ENCODE data around the gene AATK. TPM values are rescaled to one million over a fixed set of nuclear protein-coding genes. Genes with fewer than 3 reads are reported as not detected.

AATK gene
- total and polyA plus RNA-seq, 8 donors: 13.3 to 48.5 (median 19.4) TPM

- Histone ChIP-seq H3K27me3 (peaks cover 0 to 18% of the 10 kb centered on the region in 2 donors), H3K4me1 (peaks cover 0 to 32% of the 10 kb centered on the region in 2 donors), H3K36me3 (no peaks in the 10 kb centered on the region), H3K9me3 (no peaks in the 10 kb centered on the region), H3K4me3 (peak overlapping the region; percentile 22 to 58), H3K27ac (peak overlapping the region; percentile 19 to 79)
- no peak for ATAC-seq
- no peak for TF ChIP-seq CTCF (IDR thresholded peaks at IDR 0.05)
- DNase-seq: peak in 1 of 4 donors; percentile 76
- intact Hi-C loops (cut with DNase I): no loop called here
Observed at GRCh38 chr17:81159611-81160265, 6.3 kb downstream of the AATK start.

GRCh38 chr17:81158688-81159590 is 7.1 kb downstream of the AATK start:
- intact Hi-C loops (cut with DNase I): no loop called here
- H3K4me3 ChIP-seq: peak overlapping the region in 1 of 2 donors; percentile 58

GRCh38 chr17:81157848-81158687 is 8.0 kb downstream of the AATK start:
- Histone ChIP-seq H3K9me3 (no peaks in the 10 kb centered on the region), H3K27me3 (peaks cover 0 to 2% of the 10 kb centered on the region in 2 donors), H3K36me3 (no peaks in the 10 kb centered on the region), H3K27ac (no peak overlapping the region), H3K4me3 (no peak overlapping the region), H3K4me1 (peaks cover 0 to 47% of the 10 kb centered on the region in 2 donors)
- TF ChIP-seq CTCF (IDR thresholded peaks at IDR 0.05): no peak
- ATAC-seq: no peak
- peak in 1 of 4 donors; percentile 57 for DNase-seq
- intact Hi-C loops (cut with DNase I): no loop called here

More at GRCh38 chr17:81158688-81159590, 7.1 kb downstream of the AATK start:
- Histone ChIP-seq H3K4me1 (peaks cover 0 to 38% of the 10 kb centered on the region in 2 donors), H3K27ac (no peak overlapping the region), H3K9me3 (no peaks in the 10 kb centered on the region), H3K27me3 (peaks cover 0 to 10% of the 10 kb centered on the region in 2 donors), H3K36me3 (no peaks in the 10 kb centered on the region)
- TF ChIP-seq CTCF (IDR thresholded peaks at IDR 0.05): no peak
- ATAC-seq (no peak), DNase-seq (peak in 1 of 4 donors; percentile 66)

GRCh38 chr17:81156866-81157805 is 8.9 kb downstream of the AATK start:
- intact Hi-C loops (cut with DNase I): no loop called here
- H3K27ac ChIP-seq: no peak overlapping the region
- ATAC-seq: no peak
- H3K36me3 ChIP-seq: no peaks in the 10 kb centered on the region
- no peak overlapping the region for H3K4me3 ChIP-seq
- peak in 1 of 4 donors; percentile 73 for DNase-seq
- H3K4me1 ChIP-seq: peaks cover 0 to 55% of the 10 kb centered on the region in 2 donors
- H3K9me3 ChIP-seq: no peaks in the 10 kb centered on the region
- TF ChIP-seq CTCF (IDR thresholded peaks at IDR 0.05): no peak
- no peaks in the 10 kb centered on the region for H3K27me3 ChIP-seq

Measured in left lung (tissue), 10 donors.